ENCODE results near the gene VTI1A.

GRCh38 chr10:112671743-112672142 is 224.7 kb downstream of the VTI1A start:
- TF ChIP-seq CTCF (IDR thresholded peaks at IDR 0.05; ENCODE audit: insufficient read depth, low read depth, low read length) (no peak), EZH2 (IDR thresholded peaks at IDR 0.05; ENCODE audit: insufficient read depth, low read length) (no peak)

Data from astrocyte (in vitro differentiated cells and primary cell).